A549 (cell line): ENCODE data around the gene ARHGEF7. TPM values are rescaled to one million over a fixed set of nuclear protein-coding genes. Genes with fewer than 3 reads are reported as not detected.

Experiments
- ATAC-seq, 2 experiments: fragments of 200-7000 bp in 1 of 2; fragments of >200 bp in 1 of 2; cut with Nextera tagmentation in 1 of 2; cut with Tn5 transposase in 1 of 2; 3 replicates each; pipeline versions ENCODE4 v1.8.0 to v1.9.1; 2018 to 2020; ENCODE audit warnings: mild to moderate bottlenecking in 1 of 2, moderate library complexity in 1 of 2
- CTCF ChIA-PET: fragments of 300-600 bp; sonication (Branson Sonifier 250); formaldehyde crosslinking; extraction: SDS; loops from one replicate; lab custom pipeline; 2021; ENCODE audit warnings: antibody characterized with exemption, inconsistent platforms; lab: Yijun Ruan, JAX
- POLR2A ChIA-PET: fragments of 350-600 bp; formaldehyde crosslinking; extraction: SDS; loops from one replicate; lab custom pipeline; 2021; ENCODE audit warnings: antibody characterized with exemption, inconsistent platforms; lab: Yijun Ruan, JAX
- DNase-seq, 2 experiments: peaks; one replicate each; pipeline versions ENCODE4 v3.0.0 to v3.0.0-alpha.2; 2011 to 2016; ENCODE audit warnings: low read depth in 1 of 2, low spot score in 1 of 2
- FAIRE-seq: peaks from 2 replicates; lab custom pipeline; 2011; peaks lifted over from hg19 to GRCh38; lab: Jason Lieb, UNC
- H3K27ac ChIP-seq, 2 experiments: fragments of >200 bp; sonication (Bioruptor Twin); formaldehyde crosslinking; 3 replicates each; pipeline ENCODE4 v1.5.1; 2016 to 2017
- H3K4me1 ChIP-seq: fragments of >200 bp; sonication (Bioruptor Twin); formaldehyde crosslinking; 3 replicates; pipeline ENCODE4 v1.6.1; 2016
- H3K4me2 ChIP-seq: fragments of >200 bp; sonication (Bioruptor Twin); formaldehyde crosslinking; 3 replicates; pipeline ENCODE4 v1.6.1; 2016
- H3K4me3 ChIP-seq: fragments of >200 bp; sonication (Bioruptor Twin); formaldehyde crosslinking; 3 replicates; pipeline ENCODE4 v1.5.1; 2016
- H3K9me3 ChIP-seq: fragments of >200 bp; sonication (Bioruptor Twin); formaldehyde crosslinking; 3 replicates; pipeline ENCODE4 v1.6.1; 2016
- CHD4 ChIP-seq: fragments of 200-600 bp; sonication (generic); IDR thresholded peaks from 2 replicates; pipeline ENCODE4 v1.6.1; 2016; ENCODE audit warnings: antibody characterized with exemption, mild to moderate bottlenecking, borderline replicate concordance
- EHF ChIP-seq: fragments of 250-450 bp; sonication (Bioruptor Pico); IDR thresholded peaks from 2 replicates; pipeline ENCODE4 v1.5.0; 2020; ENCODE audit warnings: mild to moderate bottlenecking
- ESRRA ChIP-seq: fragments of 150-350 bp; IDR thresholded peaks from 2 replicates; pipeline ENCODE4 v1.6.1; 2014; ENCODE audit warnings: mild to moderate bottlenecking, low read length, borderline replicate concordance
- GATA3 ChIP-seq: IDR thresholded peaks from 2 replicates; pipeline ENCODE4 v1.6.1; 2012; ENCODE audit warnings: borderline replicate concordance
- HEYL ChIP-seq: fragments of 250-450 bp; sonication (Bioruptor Pico); IDR thresholded peaks from 2 replicates; pipeline ENCODE4 v1.8.0; 2021; ENCODE audit warnings: mild to moderate bottlenecking, moderate library complexity
- JUNB ChIP-seq: fragments of >200 bp; sonication (Bioruptor Twin); formaldehyde crosslinking; IDR thresholded peaks from 2 replicates; pipeline ENCODE4 v1.6.1; 2016
- MYC ChIP-seq: IDR thresholded peaks from 2 replicates; pipeline ENCODE4 v1.6.1; 2012; ENCODE audit warnings: mild to moderate bottlenecking, inconsistent platforms, low read length, improper control_type of control experiment, borderline replicate concordance
- NFE2L2 ChIP-seq: fragments of 150-350 bp; conservative IDR thresholded peaks from 2 replicates; pipeline ENCODE4 v1.6.1; 2014; ENCODE audit warnings: low read length
- POLR2A ChIP-seq: IDR thresholded peaks from 2 replicates; pipeline ENCODE4 v1.6.1; 2012; ENCODE audit warnings: mild to moderate bottlenecking, low read length
- RARB ChIP-seq: fragments of 250-450 bp; sonication (Bioruptor Pico); IDR thresholded peaks from 2 replicates; pipeline ENCODE4 v1.8.0; 2021; ENCODE audit warnings: mild to moderate bottlenecking, moderate library complexity
- RNF2 ChIP-seq: fragments of 200-600 bp; sonication (generic); IDR thresholded peaks from 2 replicates; pipeline ENCODE4 v1.6.1; 2016; ENCODE audit warnings: low read depth, mild to moderate bottlenecking, antibody characterized with exemption, moderate library complexity, borderline replicate concordance
- TFCP2L1 ChIP-seq: fragments of 250-450 bp; sonication (Bioruptor Pico); IDR thresholded peaks from 2 replicates; pipeline ENCODE4 v1.5.0; 2021; ENCODE audit warnings: mild to moderate bottlenecking
- ZFP36 ChIP-seq: fragments of 450-650 bp; IDR thresholded peaks from 2 replicates; pipeline ENCODE4 v1.6.1; 2014; ENCODE audit warnings: borderline replicate concordance; ENCODE audit not compliant: partially characterized antibody
- ZSCAN20 ChIP-seq: fragments of 250-450 bp; sonication (Bioruptor Pico); IDR thresholded peaks from 2 replicates; pipeline ENCODE4 v1.8.0; 2022; ENCODE audit warnings: mild to moderate bottlenecking, moderate library complexity
- WGBS: methylation state at CpG from one replicate; pipeline ENCODE4 v1.1.6; 2017; ENCODE audit errors: missing lambda C conversion rate; 5-methylcytosine and 5-hydroxymethylcytosine counted together
- polyA plus RNA-seq, 4 experiments: library from polyadenylated mRNA; depleted of rRNA in 3 of 4; stranded (reverse); fragments of >200 nt; fragmentation: RNase III in 1 of 4; extraction: RNeasy Plus Mini Kit Qiagen cat#74134 plus additional on column Dnase treatment in 1 of 4; gene quantifications; 2 replicates in 3 of 4; 3 replicates in 1 of 4; pipeline ENCODE4 v1.2.3, GENCODE V29; 2011 to 2017
- TF ChIP-seq, protein P1 (sequence below): fragments of >200 bp; sonication (Bioruptor Twin); formaldehyde crosslinking; IDR thresholded peaks from 3 replicates; pipeline ENCODE4 v1.5.1; 2016
- TF ChIP-seq, protein P2 (sequence below): fragments of 450-650 bp; IDR thresholded peaks from 2 replicates; pipeline ENCODE4 v1.6.1; 2014; ENCODE audit warnings: antibody characterized with exemption

The ARHGEF7 gene
- polyA plus RNA-seq, 2 of the 4 experiments (the other 2 are of a cell fraction): 21.1 to 23.1 TPM

DNA sequence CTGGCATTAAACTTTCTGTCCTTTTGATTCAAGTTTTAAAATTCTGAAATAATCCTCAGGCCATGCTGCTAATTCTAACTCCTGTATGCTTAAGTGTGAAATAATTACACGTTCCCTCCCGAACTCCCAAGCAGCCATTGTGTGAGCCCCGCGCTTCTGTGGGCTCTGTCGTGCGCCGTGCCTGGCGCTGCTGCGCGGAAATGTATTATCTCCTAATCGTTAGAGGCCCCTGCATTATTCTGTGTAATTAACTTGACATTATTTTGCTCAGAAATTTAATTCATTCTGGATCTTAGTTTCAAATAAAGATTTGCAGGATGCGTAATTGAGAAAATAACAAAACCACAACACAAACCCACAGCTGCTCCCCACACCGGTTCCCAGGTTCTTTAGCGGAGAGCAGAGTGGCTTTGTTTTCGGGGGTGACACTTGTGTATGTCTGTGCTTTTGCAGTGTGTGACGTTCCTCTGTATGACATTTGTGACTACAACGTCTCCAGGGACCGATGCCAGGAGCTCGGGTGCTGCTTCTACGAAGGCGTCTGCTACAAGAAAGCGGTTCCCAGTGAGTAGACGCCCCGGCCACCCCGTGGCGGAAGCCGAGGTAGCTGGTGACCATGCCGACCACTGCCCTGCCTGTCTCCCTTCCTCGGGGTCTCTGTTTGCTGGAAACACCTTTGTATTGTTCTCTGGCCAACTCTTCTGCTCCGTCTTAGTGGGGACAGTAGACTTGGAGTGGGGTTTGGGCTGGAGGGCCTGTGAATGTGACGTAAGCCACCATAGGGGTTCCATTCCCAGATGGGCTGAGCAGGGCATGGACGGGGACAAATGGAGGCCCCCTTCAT, 212.8 kb downstream of the ARHGEF7 start:
- CTCF ChIA-PET: no interaction called here
- FAIRE-seq: no peak

DNA sequence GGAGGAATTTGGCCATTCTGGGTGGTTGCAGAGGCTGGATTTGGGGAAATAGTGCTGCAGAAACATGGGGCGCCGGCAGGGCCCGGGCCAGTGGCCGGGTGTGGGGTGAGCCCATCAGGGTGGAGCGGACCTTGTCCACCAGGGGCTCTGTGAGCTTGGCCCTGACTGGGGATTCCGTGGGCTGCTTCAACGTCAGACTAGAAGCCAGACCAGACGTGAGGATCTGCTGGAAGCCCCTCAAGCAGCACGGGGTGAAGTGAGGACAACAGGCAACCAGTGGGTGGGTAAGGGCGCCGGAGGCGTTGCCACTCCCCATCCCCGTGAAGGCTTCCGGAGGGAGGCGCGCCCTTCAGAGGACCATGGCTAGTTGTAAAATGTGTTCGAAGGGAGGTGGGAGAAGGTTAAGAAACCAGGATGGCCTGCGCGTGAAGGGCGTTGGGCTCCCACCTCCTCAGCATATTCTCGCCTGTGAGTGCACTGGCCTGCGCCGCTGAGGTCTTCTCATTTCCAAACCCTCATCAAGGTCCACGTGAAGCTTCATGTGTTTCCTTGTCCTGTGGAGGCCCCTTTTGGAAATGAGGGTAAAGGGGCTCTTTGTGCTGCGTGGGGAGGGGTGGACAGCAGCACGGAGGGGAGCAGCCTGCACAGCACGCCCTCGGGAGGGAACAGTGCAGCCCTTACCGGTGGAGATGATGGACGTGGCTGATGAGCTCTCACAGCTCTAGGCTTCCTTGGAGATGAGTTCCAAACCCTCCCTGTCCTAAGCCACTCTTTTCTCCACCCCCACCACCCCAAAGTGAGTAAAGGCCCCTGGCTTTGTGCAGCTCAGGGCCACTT, 213.7 kb downstream of the ARHGEF7 start:
- 0 out of 6 replicates have a peak, but pooled peaks of 1 of the 2 experiments have one; percentile 23 for ATAC-seq
- H3K4me3 ChIP-seq: no peak overlapping the region
- POLR2A ChIA-PET: no interaction called here

More for the DNA sequence above, 212.8 kb downstream of the ARHGEF7 start:
- no peak overlapping the region for H3K4me2 ChIP-seq
- H3K4me3 ChIP-seq: no peak overlapping the region
- no peaks in the 10 kb centered on the region for H3K9me3 ChIP-seq
- no peak for TF ChIP-seq ESRRA
- no peak for TF ChIP-seq TFCP2L1 (CRISPR knock-in tag)
- no peak for TF ChIP-seq ZFP36
- no peak for TF ChIP-seq RARB (CRISPR knock-in tag)
- TF ChIP-seq, protein P1, sequence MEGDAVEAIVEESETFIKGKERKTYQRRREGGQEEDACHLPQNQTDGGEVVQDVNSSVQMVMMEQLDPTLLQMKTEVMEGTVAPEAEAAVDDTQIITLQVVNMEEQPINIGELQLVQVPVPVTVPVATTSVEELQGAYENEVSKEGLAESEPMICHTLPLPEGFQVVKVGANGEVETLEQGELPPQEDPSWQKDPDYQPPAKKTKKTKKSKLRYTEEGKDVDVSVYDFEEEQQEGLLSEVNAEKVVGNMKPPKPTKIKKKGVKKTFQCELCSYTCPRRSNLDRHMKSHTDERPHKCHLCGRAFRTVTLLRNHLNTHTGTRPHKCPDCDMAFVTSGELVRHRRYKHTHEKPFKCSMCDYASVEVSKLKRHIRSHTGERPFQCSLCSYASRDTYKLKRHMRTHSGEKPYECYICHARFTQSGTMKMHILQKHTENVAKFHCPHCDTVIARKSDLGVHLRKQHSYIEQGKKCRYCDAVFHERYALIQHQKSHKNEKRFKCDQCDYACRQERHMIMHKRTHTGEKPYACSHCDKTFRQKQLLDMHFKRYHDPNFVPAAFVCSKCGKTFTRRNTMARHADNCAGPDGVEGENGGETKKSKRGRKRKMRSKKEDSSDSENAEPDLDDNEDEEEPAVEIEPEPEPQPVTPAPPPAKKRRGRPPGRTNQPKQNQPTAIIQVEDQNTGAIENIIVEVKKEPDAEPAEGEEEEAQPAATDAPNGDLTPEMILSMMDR: no peak
- TF ChIP-seq MYC: no peak
- TF ChIP-seq NFE2L2: no peak
- TF ChIP-seq, all 56 proteins: peak for 0
- POLR2A ChIA-PET: no interaction called here
- DNase-seq: no peak
- no peak for ATAC-seq
- Histone ChIP-seq H3K4me1 (no peaks in the 10 kb centered on the region), H3K27ac (no peak overlapping the region)
- WGBS: 64% methylated on average over 32 of the region's 32 CpGs

More for the DNA sequence above, 213.7 kb downstream of the ARHGEF7 start:
- DNase-seq (no peak), FAIRE-seq (no peak)
- no peaks in the 10 kb centered on the region for H3K4me1 ChIP-seq
- H3K4me2 ChIP-seq: no peak overlapping the region
- TF ChIP-seq JUNB (no peak), TFCP2L1 (CRISPR knock-in tag) (no peak), POLR2A (no peak), ESRRA (no peak), MYC (no peak), RNF2 (no peak), CHD4 (no peak), HEYL (CRISPR knock-in tag) (no peak), GATA3 (no peak), ZSCAN20 (CRISPR knock-in tag) (no peak), EHF (CRISPR knock-in tag) (no peak)
- TF ChIP-seq, protein P2, sequence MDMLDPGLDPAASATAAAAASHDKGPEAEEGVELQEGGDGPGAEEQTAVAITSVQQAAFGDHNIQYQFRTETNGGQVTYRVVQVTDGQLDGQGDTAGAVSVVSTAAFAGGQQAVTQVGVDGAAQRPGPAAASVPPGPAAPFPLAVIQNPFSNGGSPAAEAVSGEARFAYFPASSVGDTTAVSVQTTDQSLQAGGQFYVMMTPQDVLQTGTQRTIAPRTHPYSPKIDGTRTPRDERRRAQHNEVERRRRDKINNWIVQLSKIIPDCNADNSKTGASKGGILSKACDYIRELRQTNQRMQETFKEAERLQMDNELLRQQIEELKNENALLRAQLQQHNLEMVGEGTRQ: no peak
- TF ChIP-seq, protein P1: no peak
- CTCF ChIA-PET: no interaction called here
- H3K27ac ChIP-seq: no peak overlapping the region
- no peaks in the 10 kb centered on the region for H3K9me3 ChIP-seq
- WGBS: 63% methylated on average over 24 of the region's 30 CpGs
